HEK293T (cell line): ENCODE results near the gene POTEH.
"Not testable (repeated sequence)": the region's sequence is repeated elsewhere in the genome, so short reads cannot be mapped to it uniquely, and the experiment has no call there.

ENCODE experiments used
- ARNT ChIP-seq: fragments of 450-650 bp; IDR thresholded peaks from 2 replicates; pipeline ENCODE4 v1.6.1; 2017; ENCODE audit warnings: mild to moderate bottlenecking
- BHLHE40 ChIP-seq: fragments of 450-650 bp; IDR thresholded peaks from 2 replicates; pipeline ENCODE4 v1.6.1; 2016; ENCODE audit warnings: mild to moderate bottlenecking, moderate library complexity, borderline replicate concordance
- ELF4 ChIP-seq: fragments of 450-650 bp; IDR thresholded peaks from 2 replicates; pipeline ENCODE4 v1.6.1; 2017; ENCODE audit warnings: antibody characterized with exemption
- FOXA1 ChIP-seq: fragments of 450-650 bp; IDR thresholded peaks from 2 replicates; pipeline ENCODE4 v1.6.1; 2016; ENCODE audit warnings: mild to moderate bottlenecking
- FOXK2 ChIP-seq: fragments of 450-650 bp; IDR thresholded peaks from 2 replicates; pipeline ENCODE4 v1.6.1; 2016; ENCODE audit warnings: mild to moderate bottlenecking
- FOXM1 ChIP-seq: fragments of 450-650 bp; IDR thresholded peaks from 2 replicates; pipeline ENCODE4 v1.6.1; 2017; ENCODE audit warnings: mild to moderate bottlenecking, borderline replicate concordance
- LEF1 ChIP-seq: fragments of 450-650 bp; IDR thresholded peaks from 2 replicates; pipeline ENCODE4 v1.6.1; 2017; ENCODE audit warnings: mild to moderate bottlenecking, borderline replicate concordance
- NFRKB ChIP-seq: fragments of 450-650 bp; IDR thresholded peaks from 2 replicates; pipeline ENCODE4 v1.6.1; 2016; ENCODE audit warnings: mild to moderate bottlenecking, moderate library complexity
- SUZ12 ChIP-seq: fragments of 450-650 bp; IDR thresholded peaks from 2 replicates; pipeline ENCODE4 v1.6.1; 2016; ENCODE audit warnings: mild to moderate bottlenecking
- TARDBP ChIP-seq: fragments of 450-650 bp; IDR thresholded peaks from 2 replicates; pipeline ENCODE4 v1.6.1; 2016

DNA sequence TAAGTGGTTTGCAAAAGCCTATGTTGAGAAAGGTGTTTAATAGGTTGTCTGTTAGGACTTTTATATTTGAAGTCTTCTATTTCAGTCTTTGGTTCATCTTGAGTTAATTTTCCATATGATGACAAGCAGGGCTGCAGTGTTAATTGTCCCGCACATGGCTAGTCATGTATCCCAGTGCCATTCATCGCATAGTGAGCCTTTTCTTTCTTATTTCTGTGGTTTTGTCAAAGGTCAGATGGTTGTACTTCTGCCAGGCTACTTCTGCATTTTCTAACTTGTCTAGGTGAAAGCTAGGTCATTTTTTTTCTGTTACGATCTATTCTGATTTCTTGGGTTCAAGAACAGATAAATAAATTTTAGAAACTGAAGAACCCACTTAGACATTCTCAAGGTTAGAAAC is 5.7 kb upstream of the POTEH start:
- TF ChIP-seq ARNT, FOXK2, SUZ12, NFRKB, TARDBP, ELF4, FOXM1, FOXA1, LEF1, BHLHE40: not testable (repeated sequence)
